Keratinocyte (primary cell): ENCODE data around the gene ING4. TPM values are rescaled to one million over a fixed set of nuclear protein-coding genes. Genes with fewer than 3 reads are reported as not detected.

Experiments used
- DNase-seq: peaks from one replicate; pipeline ENCODE4 v3.0.0-alpha.2; 2011; ENCODE audit warnings: low read depth, missing footprints, low spot score
- FAIRE-seq: peaks from 2 replicates; lab custom pipeline; 2011; peaks lifted over from hg19 to GRCh38; lab: Jason Lieb, UNC
- H2AFZ ChIP-seq: 2 replicates; pipeline ENCODE4 v1.6.0; 2012; ENCODE audit warnings: low read length, control low read depth, inconsistent platforms; ENCODE audit not compliant: control insufficient read depth
- H3K27ac ChIP-seq: 2 replicates; pipeline ENCODE4 v1.5.1; 2011; ENCODE audit warnings: low read length; ENCODE audit not compliant: control insufficient read depth, insufficient read depth
- H3K27me3 ChIP-seq: 3 replicates; pipeline ENCODE4 v1.6.0; 2011; ENCODE audit warnings: low read length; ENCODE audit not compliant: control insufficient read depth, insufficient read depth; ENCODE audit errors: extremely low read depth
- H3K36me3 ChIP-seq, 2 experiments: 2 replicates in 1 of 2; 3 replicates in 1 of 2; pipeline ENCODE4 v1.5.1; 2011; ENCODE audit warnings: low read length in 2 of 2, mild to moderate bottlenecking in 1 of 2; ENCODE audit not compliant: control insufficient read depth in 2 of 2, insufficient read depth in 2 of 2; ENCODE audit errors: extremely low read depth in 1 of 2
- H3K4me1 ChIP-seq: 3 replicates; pipeline ENCODE4 v1.5.1; 2011; ENCODE audit warnings: low read length; ENCODE audit not compliant: control insufficient read depth, insufficient read depth; ENCODE audit errors: extremely low read depth
- H3K4me2 ChIP-seq: 3 replicates; pipeline ENCODE4 v1.6.0; 2011; ENCODE audit warnings: low read depth, low read length; ENCODE audit not compliant: control insufficient read depth, insufficient read depth; ENCODE audit errors: extremely low read depth
- H3K4me3 ChIP-seq, 3 experiments: fragments of 200-600 bp in 1 of 3; sonication (generic) in 1 of 3; 2 replicates in 2 of 3; 3 replicates in 1 of 3; pipeline ENCODE4 v1.5.1; 2011 to 2016; ENCODE audit warnings: low read length in 3 of 3, mild to moderate bottlenecking in 3 of 3, control low read depth in 2 of 3, inconsistent platforms in 1 of 3, low read depth in 1 of 3, mixed read lengths in 1 of 3, mixed run types in 1 of 3, moderate library complexity in 1 of 3; ENCODE audit not compliant: control insufficient read depth in 2 of 3, insufficient read depth in 2 of 3; ENCODE audit errors: extremely low read depth in 1 of 3
- H3K79me2 ChIP-seq: 2 replicates; pipeline ENCODE4 v1.6.0; 2012; ENCODE audit warnings: low read length; ENCODE audit not compliant: control insufficient read depth, insufficient read depth
- H3K9ac ChIP-seq: 3 replicates; pipeline ENCODE4 v1.6.0; 2011; ENCODE audit warnings: low read length; ENCODE audit not compliant: control insufficient read depth, insufficient read depth; ENCODE audit errors: extremely low read depth
- H3K9me1 ChIP-seq: 3 replicates; pipeline ENCODE4 v1.6.0; 2011; ENCODE audit warnings: low read length; ENCODE audit not compliant: control insufficient read depth, insufficient read depth; ENCODE audit errors: extremely low read depth
- H3K9me3 ChIP-seq: 2 replicates; pipeline ENCODE4 v1.5.1; 2012; ENCODE audit warnings: low read depth, low read length; ENCODE audit not compliant: control insufficient read depth
- H4K20me1 ChIP-seq: 3 replicates; pipeline ENCODE4 v1.6.0; 2011; ENCODE audit warnings: low read length; ENCODE audit not compliant: control insufficient read depth, insufficient read depth; ENCODE audit errors: extremely low read depth
- EZH2 ChIP-seq: IDR thresholded peaks from one replicate; pipeline ENCODE4 v1.6.1; 2012; ENCODE audit warnings: inconsistent platforms, mild to moderate bottlenecking, low read length, moderate library complexity
- dilution Hi-C: fragments of 300-500 bp; cut with MboI; formaldehyde crosslinking; loops from one replicate; pipeline ENCODE4 v1.7.0; 2020; ENCODE audit warnings: low sequenced_read_pairs; ENCODE audit not compliant: extremely low pct_ligation_motif_present
- polyA plus RNA-seq, 5 experiments: library from polyadenylated mRNA; depleted of rRNA in 3 of 5; stranded (reverse) in 3 of 5; stranded (forward) in 1 of 5; unstranded in 1 of 5; fragments of >200 nt; gene quantifications; 1 replicate in 1 of 5; 2 replicates in 3 of 5; 3 replicates in 1 of 5; pipeline versions ENCODE4 v1.2.1 to v1.2.3, GENCODE V29; 2011 to 2012; ENCODE audit warnings: missing spikeins in 2 of 5, low read depth in 1 of 5, low replicate concordance in 1 of 5
- TF ChIP-seq, protein P1 (sequence below), 3 experiments: IDR thresholded peaks in 1 of 3; conservative IDR thresholded peaks in 1 of 3; optimal IDR thresholded peaks in 1 of 3; 2 replicates in 2 of 3; 3 replicates in 1 of 3; pipeline versions ENCODE3 to v1.5.1; 2011; ENCODE audit warnings: low read length in 3 of 3, mild to moderate bottlenecking in 3 of 3, moderate library complexity in 2 of 3, control low read depth in 1 of 3, inconsistent platforms in 1 of 3; ENCODE audit not compliant: insufficient read depth in 2 of 3; ENCODE audit errors: extremely low read depth in 1 of 3

The ING4 gene
- polyA plus RNA-seq, 1 donor (not counting 4 experiments of a cell fraction or from before 2014, with no cell fraction given), result 30.4 TPM

DNA sequence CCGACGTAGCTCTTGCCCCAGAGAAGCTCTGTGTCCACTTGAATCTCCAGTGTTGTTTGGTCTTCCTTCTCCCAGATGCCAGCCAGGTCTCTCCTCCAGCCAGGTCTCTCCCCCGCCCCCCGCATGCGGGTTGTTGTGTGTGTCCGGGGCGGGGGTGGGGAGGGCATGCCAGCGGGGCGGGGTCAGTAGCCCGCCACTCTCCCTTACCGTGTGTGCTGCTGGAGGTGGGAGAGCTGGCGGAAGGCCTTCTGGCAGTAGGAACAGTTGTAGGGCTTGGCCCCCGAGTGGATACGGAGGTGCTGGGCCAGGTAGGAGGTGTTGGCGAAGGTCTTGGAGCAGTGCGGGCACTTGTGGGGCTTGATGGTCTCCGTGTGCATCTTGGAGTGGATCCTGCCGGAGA is 9.2 kb upstream of the ING4 start:
- no peak for FAIRE-seq
- no peaks in the 10 kb centered on the region for H3K9me3 ChIP-seq
- no peaks in the 10 kb centered on the region for H3K27me3 ChIP-seq
- no peak overlapping the region for H3K9ac ChIP-seq
- H3K36me3 ChIP-seq, result peaks cover 43 to 47% of the 10 kb centered on the region in 2 experiments
- dilution Hi-C loops, result no loop called here
- H3K79me2 ChIP-seq, result no peaks in the 10 kb centered on the region
- no peak for DNase-seq
- no peaks in the 10 kb centered on the region for H3K9me1 ChIP-seq
- no peak overlapping the region for H3K4me2 ChIP-seq
- H3K4me3 ChIP-seq, result no peak overlapping the region
- no peaks in the 10 kb centered on the region for H4K20me1 ChIP-seq
- no peak overlapping the region for H3K27ac ChIP-seq
- no peak for TF ChIP-seq EZH2
- TF ChIP-seq, protein P1, sequence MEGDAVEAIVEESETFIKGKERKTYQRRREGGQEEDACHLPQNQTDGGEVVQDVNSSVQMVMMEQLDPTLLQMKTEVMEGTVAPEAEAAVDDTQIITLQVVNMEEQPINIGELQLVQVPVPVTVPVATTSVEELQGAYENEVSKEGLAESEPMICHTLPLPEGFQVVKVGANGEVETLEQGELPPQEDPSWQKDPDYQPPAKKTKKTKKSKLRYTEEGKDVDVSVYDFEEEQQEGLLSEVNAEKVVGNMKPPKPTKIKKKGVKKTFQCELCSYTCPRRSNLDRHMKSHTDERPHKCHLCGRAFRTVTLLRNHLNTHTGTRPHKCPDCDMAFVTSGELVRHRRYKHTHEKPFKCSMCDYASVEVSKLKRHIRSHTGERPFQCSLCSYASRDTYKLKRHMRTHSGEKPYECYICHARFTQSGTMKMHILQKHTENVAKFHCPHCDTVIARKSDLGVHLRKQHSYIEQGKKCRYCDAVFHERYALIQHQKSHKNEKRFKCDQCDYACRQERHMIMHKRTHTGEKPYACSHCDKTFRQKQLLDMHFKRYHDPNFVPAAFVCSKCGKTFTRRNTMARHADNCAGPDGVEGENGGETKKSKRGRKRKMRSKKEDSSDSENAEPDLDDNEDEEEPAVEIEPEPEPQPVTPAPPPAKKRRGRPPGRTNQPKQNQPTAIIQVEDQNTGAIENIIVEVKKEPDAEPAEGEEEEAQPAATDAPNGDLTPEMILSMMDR (optimal IDR thresholded peaks at IDR 0.05 in 1 of 3, IDR thresholded peaks at IDR 0.05 in 1 of 3, conservative IDR thresholded peaks at IDR 0.05 in 1 of 3; ENCODE audit: extremely low read depth in 1 of 3, insufficient read depth in 2 of 3, low read length in 3 of 3), result no peak
- no peak overlapping the region for H2AFZ ChIP-seq
- no peaks in the 10 kb centered on the region for H3K4me1 ChIP-seq

DNA sequence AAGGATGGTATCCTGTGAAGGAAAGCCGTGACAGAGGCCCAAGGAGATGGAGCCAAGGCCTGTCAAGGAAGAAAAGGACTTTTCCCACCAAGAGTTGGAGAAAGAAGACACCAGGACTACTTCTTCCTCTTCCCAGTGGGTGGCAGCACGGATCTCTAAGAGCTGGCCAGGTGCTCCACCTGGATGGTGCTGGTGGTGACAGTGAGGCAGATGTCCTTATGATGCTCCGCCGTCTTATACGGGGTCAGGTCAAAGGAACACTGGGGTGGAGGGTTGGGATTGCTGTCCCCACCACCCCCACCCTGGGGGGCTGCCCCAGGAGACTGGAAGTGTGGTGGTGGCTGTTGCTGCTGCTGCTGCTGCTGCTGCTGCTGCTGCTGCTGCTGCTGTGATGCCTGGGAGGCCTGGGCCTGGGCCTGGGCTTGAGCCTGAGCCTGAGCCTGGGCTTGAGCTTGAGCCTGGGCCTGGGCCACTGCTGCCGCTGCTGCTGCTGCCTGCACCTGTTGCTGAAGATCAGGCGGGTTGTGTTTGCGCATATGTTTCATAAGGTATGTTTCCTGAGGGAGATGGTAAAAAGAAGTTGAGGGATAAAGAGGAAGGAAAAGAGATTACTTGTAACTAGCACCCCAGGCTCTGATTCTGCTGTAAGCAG is 4.8 kb upstream of the ING4 start:
- FAIRE-seq (no peak), DNase-seq (no peak)
- peaks cover 1% of the 10 kb centered on the region for H3K79me2 ChIP-seq
- dilution Hi-C loops, result no loop called here
- no peaks in the 10 kb centered on the region for H3K27me3 ChIP-seq
- no peaks in the 10 kb centered on the region for H3K4me1 ChIP-seq
- H3K9me3 ChIP-seq, result no peaks in the 10 kb centered on the region
- H3K36me3 ChIP-seq, result peaks cover 34 to 40% of the 10 kb centered on the region in 2 experiments
- no peak overlapping the region for H3K4me2 ChIP-seq
- no peak overlapping the region for H3K4me3 ChIP-seq
- H2AFZ ChIP-seq, result no peak overlapping the region
- H3K9me1 ChIP-seq, result no peaks in the 10 kb centered on the region
- no peak overlapping the region for H3K27ac ChIP-seq
- no peak overlapping the region for H3K9ac ChIP-seq
- TF ChIP-seq, protein P1 (optimal IDR thresholded peaks at IDR 0.05 in 1 of 3, IDR thresholded peaks at IDR 0.05 in 1 of 3, conservative IDR thresholded peaks at IDR 0.05 in 1 of 3; ENCODE audit: extremely low read depth in 1 of 3, insufficient read depth in 2 of 3, low read length in 3 of 3), result peak; percentile 50 to 55 (median 55)
- no peak for TF ChIP-seq EZH2
- H4K20me1 ChIP-seq, result no peaks in the 10 kb centered on the region
